ENCODE measurements around the gene RAPGEF4.

Gene RAPGEF4

GRCh38 chr2:172991031-172991430, 255.4 kb downstream of the RAPGEF4 start:
- in situ Hi-C loops (cut with HindIII; ENCODE audit: low sequenced_read_pairs), result no loop called here

GRCh38 chr2:172993139-172993538, 257.5 kb downstream of the RAPGEF4 start:
- in situ Hi-C loops (cut with HindIII; ENCODE audit: low sequenced_read_pairs), result no loop called here

GRCh38 chr2:172993931-172994717, 258.5 kb downstream of the RAPGEF4 start:
- in situ Hi-C loops (cut with HindIII; ENCODE audit: low sequenced_read_pairs), result no loop called here

GRCh38 chr2:172994864-172995263, 259.2 kb downstream of the RAPGEF4 start:
- in situ Hi-C loops (cut with HindIII; ENCODE audit: low sequenced_read_pairs), result no loop called here

- in situ Hi-C loops (cut with HindIII; ENCODE audit: low sequenced_read_pairs), result no loop called here
Observed at GRCh38 chr2:172995323-172996244, 259.9 kb downstream of the RAPGEF4 start.

- in situ Hi-C loops (cut with HindIII; ENCODE audit: low sequenced_read_pairs), result no loop called here
Observed at GRCh38 chr2:172996387-172996961, 260.8 kb downstream of the RAPGEF4 start.

GRCh38 chr2:172997031-172997430, 261.4 kb downstream of the RAPGEF4 start:
- in situ Hi-C loops (cut with HindIII; ENCODE audit: low sequenced_read_pairs), result no loop called here

GRCh38 chr2:172998547-172999272, 263.1 kb downstream of the RAPGEF4 start:
- in situ Hi-C loops (cut with HindIII; ENCODE audit: low sequenced_read_pairs), result no loop called here

- in situ Hi-C loops (cut with HindIII; ENCODE audit: low sequenced_read_pairs), result no loop called here
Observed at GRCh38 chr2:172999641-173000386, 264.2 kb downstream of the RAPGEF4 start.

GRCh38 chr2:173001664-173002604, 266.3 kb downstream of the RAPGEF4 start:
- in situ Hi-C loops (cut with HindIII; ENCODE audit: low sequenced_read_pairs), result no loop called here

- in situ Hi-C loops (cut with HindIII; ENCODE audit: low sequenced_read_pairs), result no loop called here
Observed at GRCh38 chr2:173002751-173003541, 267.3 kb downstream of the RAPGEF4 start.

- in situ Hi-C loops (cut with HindIII; ENCODE audit: low sequenced_read_pairs), result no loop called here
Observed at GRCh38 chr2:173008786-173009185, 273.1 kb downstream of the RAPGEF4 start.

- in situ Hi-C loops (cut with HindIII; ENCODE audit: low sequenced_read_pairs), result no loop called here
Observed at GRCh38 chr2:173010233-173010632, 274.6 kb downstream of the RAPGEF4 start.

- in situ Hi-C loops (cut with HindIII; ENCODE audit: low sequenced_read_pairs), result no loop called here
Observed at GRCh38 chr2:173016451-173016850, 280.8 kb downstream of the RAPGEF4 start.

- in situ Hi-C loops (cut with HindIII; ENCODE audit: low sequenced_read_pairs), result no loop called here
Observed at GRCh38 chr2:173017646-173018420, 282.2 kb downstream of the RAPGEF4 start.

- in situ Hi-C loops (cut with HindIII; ENCODE audit: low sequenced_read_pairs), result no loop called here
Observed at GRCh38 chr2:173019755-173020154, 284.1 kb downstream of the RAPGEF4 start.

GRCh38 chr2:173021939-173022371, 286.3 kb downstream of the RAPGEF4 start:
- in situ Hi-C loops (cut with HindIII; ENCODE audit: low sequenced_read_pairs), result no loop called here

Measured in endothelial cell of hepatic sinusoid (primary cell).